GM21786 (cell line): ENCODE results near the gene LONRF2.

Experiments used
- ATAC-seq: cut with Tn5 transposase; IDR thresholded peaks from one replicate; pipeline ENCODE4 v1.9.1; 2021; ENCODE audit not compliant: unreplicated experiment

LONRF2 gene

DNA sequence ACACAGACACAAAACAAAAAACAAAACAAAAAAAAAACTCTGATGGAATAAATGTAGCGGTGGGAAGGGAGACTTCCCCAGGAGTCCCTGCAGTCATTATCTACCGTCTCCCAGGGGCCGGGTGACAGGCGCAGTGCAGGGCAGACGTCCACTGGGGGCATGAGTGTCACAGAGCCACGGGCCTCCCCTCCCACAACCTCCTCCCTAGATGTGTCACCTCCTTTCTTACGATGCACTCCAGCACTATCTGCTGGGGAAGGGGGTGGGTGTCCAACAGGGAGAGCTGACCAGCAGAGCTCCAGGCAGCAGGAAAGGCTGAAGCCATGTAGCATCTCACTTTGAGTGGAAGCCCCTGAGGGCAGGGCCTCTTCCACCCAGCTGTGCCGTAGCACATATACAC is 84.5 kb downstream of the LONRF2 start:
- ATAC-seq: no peak

DNA sequence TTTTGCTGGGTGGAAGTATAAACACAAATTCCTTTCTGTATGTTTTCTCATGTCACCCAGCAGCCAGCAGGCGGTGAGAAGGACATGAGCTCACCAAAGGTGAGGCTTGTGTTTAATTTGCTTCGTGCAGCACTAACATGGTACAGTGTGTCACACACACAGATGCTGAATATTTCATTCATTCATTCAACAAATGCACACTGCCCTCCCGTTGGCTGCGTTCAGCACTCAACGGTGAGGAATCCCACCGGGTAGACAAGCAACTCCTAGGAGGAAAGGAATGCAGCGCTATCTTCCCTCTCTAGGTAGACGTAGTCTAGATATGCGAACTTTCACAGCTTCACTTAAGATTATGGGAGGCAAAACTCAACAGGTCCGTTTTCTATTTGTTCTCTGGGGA is 85.1 kb downstream of the LONRF2 start:
- no peak for ATAC-seq

DNA sequence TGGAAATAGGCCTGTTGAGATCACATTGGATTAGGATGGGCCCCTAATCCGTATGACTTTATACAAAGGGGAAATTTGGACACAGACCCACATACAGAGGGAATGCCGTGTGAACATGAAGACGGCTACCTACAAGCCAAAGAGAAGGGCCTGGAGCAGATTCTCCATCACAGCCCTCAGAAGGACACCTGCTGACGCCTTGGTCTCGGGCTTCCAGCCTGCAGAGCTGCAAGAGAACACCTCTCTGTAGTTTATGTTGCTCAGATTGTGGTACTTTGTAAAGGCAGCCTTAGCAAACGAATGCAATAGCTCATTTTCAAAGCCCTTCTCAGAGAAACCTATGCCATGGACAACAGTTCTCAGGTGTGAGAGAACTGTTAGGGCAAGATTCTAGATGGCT is 86.1 kb downstream of the LONRF2 start:
- ATAC-seq: no peak

DNA sequence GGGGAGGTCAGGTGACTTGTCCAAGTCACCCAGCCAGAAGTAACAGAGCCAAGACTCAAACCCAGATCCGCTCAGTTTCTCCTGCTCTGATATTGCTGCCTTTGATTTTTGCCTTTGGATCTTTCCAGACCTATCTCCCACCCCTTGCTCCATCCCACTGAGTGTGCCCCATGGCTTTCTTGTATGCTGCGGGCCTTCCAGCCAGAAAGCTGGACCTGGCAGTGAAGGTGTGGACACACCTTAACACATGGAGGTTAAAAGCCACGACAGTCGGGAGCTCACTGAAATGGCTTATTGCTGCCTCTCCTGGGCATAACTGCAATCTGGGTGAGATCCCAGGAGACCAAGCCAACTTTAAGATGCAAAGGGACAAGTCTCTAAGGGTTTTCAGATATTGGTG is 86.7 kb downstream of the LONRF2 start:
- ATAC-seq: no peak

DNA sequence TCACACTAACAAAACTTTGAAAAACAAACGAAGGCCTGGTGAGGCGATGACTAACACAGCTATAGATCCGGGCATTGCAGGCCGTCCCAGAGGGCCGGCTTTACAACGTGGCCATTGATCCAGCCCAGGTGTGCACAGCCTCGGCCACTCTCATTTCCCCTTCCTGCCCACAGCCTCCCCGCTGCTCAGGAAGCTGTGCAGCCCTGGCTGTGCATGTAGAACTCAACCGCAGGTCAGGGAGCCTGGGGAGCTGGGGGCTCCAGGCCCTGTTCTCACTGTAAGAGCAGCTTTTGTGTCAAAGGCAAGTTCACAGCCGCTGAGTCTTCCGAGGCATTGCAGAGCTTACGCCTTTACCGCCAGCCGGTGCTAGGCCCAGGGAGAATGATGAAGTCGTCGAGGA is 87.2 kb downstream of the LONRF2 start:
- peak; percentile 98 for ATAC-seq

DNA sequence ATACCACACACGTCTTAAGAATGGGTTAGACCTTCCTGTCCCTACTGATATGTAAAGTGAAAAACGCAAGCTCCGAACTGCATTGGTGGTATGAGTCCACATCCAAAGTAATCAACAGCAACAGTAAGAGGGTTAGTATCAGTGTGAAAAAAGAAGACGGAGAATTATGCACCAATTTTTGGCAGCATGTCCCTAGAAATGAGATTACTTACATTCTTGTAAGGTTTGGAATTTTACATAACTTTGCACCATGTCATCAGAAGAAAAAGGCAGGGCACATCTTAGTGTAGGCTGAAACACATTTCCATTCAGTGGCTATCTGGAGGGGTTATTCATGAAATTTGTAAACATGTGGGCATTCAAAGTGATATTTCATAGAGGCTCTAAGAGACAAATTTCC is 88.2 kb downstream of the LONRF2 start:
- ATAC-seq: no peak

DNA sequence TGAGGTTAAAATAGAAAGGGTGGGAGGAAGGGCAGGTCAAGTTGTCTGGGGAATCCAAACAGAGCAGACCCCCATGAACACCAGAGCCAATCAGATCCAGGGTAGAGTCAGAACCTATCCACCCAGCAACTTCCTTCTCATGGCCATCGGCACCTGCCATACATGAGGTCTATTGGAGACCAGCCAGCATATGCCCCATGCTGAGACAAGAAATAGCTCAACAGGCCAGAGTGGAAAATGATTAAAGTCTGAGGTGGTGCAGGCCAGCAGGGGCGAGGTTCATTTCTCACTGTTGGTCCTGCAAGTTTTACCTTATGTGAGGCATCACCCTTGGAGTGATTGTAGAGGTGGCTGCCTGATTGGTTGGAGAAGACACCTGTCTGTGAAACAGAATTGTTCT is 89.2 kb downstream of the LONRF2 start:
- ATAC-seq: no peak

DNA sequence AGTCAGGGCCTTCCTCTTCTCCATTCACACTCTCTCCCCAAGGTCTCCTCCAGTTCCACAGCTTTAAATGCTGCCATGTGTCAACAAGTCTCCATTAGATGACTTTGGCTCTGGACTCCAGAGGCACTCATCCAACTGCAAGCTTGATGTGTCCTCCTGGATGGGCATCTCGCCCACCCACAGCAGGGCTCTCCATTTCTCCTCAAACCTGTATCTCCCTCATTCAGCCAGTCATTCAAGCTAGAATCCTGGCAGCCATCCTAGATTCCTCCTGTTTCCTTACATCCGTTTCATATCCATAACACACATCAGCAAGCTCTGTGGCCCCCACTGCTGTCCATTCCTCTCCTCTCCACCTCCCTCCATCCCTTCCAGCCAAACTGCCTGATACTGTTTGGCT is 91.5 kb downstream of the LONRF2 start:
- ATAC-seq: no peak

DNA sequence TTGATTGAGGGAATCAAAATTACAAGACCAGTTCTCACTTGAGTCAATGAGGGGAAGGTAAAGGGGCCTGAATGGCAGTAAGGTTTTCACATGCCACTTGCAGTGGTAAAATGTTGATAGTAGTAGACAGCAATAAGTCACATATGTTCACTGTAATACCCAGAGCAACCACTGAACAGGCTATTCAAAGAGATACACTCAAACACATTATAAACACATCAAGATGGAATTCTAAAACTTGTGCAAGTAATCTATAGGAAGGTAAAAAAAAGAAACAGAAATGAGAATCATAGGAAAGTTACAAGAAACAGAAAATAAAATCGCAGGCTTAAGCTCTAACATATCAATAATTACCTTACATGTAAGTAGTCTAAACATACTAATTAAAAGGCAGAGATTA is 93.3 kb downstream of the LONRF2 start:
- ATAC-seq: no peak

DNA sequence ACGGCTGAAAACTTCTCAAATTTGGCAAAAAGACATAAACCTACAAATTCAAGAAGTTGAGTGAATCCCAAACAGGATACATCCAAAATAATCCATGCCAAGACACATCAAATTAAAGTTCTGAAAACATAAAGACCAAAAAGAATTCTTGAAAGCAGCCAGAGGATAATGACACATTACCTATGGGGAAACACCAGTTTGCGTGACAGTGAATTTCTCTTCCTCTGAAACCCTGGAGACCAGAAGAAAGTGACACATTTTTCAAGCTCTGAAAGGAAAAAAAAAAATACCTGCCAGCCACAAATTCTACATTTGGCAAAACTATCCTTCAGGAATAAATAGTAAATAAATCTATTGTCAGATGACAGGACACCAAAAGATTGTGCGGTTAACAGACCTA is 93.9 kb downstream of the LONRF2 start:
- ATAC-seq: no peak

DNA sequence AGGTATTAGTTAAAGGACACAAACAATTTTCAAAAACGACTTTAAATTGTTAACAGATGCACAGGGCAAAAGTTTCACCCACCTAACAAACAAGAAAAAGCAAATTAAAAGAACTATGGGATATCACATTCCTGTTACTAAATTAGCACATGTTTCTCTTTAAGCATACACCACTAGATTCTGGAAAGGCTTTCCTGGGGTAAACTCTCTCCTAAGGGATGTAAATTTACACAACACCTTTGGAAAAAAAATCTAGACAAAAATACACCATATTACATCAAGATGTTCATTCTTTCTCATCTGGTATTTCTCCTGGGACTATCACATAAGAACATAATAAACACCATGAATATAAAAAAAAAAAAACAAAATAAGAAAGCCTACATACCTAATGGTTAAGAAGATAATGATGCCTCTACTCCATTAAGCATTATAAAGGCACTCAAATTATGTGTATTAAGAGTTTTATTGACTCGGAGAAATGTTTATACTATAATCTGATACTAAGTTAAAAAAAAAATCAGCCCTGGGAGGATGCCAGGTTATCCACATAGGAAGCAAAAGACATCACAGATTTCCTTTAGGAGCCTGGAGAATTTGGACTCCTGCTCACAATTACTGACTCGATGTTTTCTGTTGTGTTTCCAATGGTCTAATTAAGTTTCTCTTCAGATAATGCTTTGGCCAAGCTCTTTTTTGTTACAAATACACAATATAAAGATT is 97.2 kb downstream of the LONRF2 start:
- ATAC-seq: no peak

DNA sequence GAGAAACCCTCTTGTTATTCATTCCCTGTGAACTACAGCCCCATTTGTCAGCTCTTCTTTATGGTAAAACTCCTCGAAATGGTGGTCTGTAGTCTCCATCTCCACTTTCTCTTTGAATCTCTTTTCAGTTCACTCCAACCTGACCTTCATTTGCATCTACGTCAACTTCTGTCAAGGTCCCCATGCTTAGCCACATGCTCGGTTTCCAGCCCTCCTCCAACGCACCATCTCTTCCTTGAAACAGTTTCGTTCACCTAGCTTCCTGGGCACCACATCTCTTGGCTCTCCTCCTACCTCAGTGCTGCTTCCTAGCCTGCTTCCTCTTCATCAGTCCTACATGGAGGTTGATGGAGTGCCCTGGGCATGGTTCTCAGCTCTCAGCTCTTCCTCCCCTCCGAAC is 98.8 kb downstream of the LONRF2 start:
- ATAC-seq: no peak
